ENCODE measurements around the gene PGAM2.
A peak's percentile ranks its signal among the peaks of the same experiment; 100 is the strongest.

The PGAM2 gene

GRCh38 chr7:44082541-44083207, 17.3 kb upstream of the PGAM2 start:
- DNase-seq: peak; percentile 96 to 97

GRCh38 chr7:44081266-44081748, 15.9 kb upstream of the PGAM2 start:
- DNase-seq: no peak

- no peak for DNase-seq
Measured at GRCh38 chr7:44080686-44081265, 15.4 kb upstream of the PGAM2 start.

GRCh38 chr7:44080118-44080517, 14.8 kb upstream of the PGAM2 start:
- DNase-seq: no peak

GRCh38 chr7:44079331-44080021, 14.1 kb upstream of the PGAM2 start:
- no peak for DNase-seq

GRCh38 chr7:44078521-44078920, 13.2 kb upstream of the PGAM2 start:
- DNase-seq: no peak

- DNase-seq: no peak
Measured at GRCh38 chr7:44077681-44078091, 12.3 kb upstream of the PGAM2 start.

- no peak for DNase-seq
Measured at GRCh38 chr7:44077061-44077460, 11.7 kb upstream of the PGAM2 start.

GRCh38 chr7:44076101-44076895, 10.9 kb upstream of the PGAM2 start:
- DNase-seq: no peak

GRCh38 chr7:44075296-44076075, 10.1 kb upstream of the PGAM2 start:
- no peak for DNase-seq

- DNase-seq: no peak
Measured at GRCh38 chr7:44074349-44074695, 9.0 kb upstream of the PGAM2 start.

GRCh38 chr7:44073664-44074348, 8.4 kb upstream of the PGAM2 start:
- DNase-seq: no peak

GRCh38 chr7:44072364-44073231, 7.2 kb upstream of the PGAM2 start:
- DNase-seq: peak; percentile 53 to 60

GRCh38 chr7:44071726-44072363, 6.5 kb upstream of the PGAM2 start:
- no peak for DNase-seq

GRCh38 chr7:44068054-44068453, 2.7 kb upstream of the PGAM2 start:
- DNase-seq: no peak

GRCh38 chr7:44067064-44067951, 1.9 kb upstream of the PGAM2 start:
- no peak for DNase-seq

- no peak for DNase-seq
Measured at GRCh38 chr7:44066494-44067063, 1.2 kb upstream of the PGAM2 start.

- DNase-seq: no peak
Measured at GRCh38 chr7:44066111-44066460, 719 bp upstream of the PGAM2 start.

- no peak for DNase-seq
Measured at GRCh38 chr7:44064791-44065430, 456 bp downstream of the PGAM2 start.
